ENCODE results near the gene TSHZ3.

The TSHZ3 gene

DNA sequence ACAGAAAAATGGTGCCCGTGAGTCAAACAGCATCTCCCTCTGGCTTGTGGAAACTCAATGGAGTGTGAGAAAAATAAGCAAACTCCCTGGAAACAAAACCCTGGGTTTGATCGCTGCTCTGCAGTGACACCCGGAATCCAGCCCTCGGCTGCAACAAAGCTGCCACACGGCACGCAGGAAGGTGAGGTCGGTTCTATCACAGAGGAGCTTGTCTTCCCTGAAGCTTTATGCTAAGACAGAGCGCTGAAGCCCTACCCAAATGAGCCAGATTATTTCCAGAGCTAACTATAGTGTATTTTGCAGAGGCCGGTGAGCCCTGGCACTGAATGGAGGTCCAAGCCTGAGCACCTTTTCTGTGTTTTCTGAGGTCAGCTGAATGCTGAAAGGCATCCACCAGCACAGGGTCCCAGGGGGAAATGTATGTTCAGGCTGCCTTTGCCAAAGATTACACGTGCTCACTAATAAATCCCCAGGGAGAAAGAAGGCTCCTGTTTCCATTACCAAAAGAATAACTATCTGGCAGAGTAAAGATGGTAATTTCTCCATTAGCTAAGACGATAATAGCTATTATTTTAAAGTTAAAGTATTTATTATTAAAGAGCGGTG is 77.8 kb downstream of the TSHZ3 start:
- H3K4me1 ChIP-seq (ENCODE audit: control insufficient read depth, insufficient read depth, low read length): no peaks in the 10 kb centered on the region
- H3K9ac ChIP-seq (ENCODE audit: low read length): no peak overlapping the region
- no peaks in the 10 kb centered on the region for H3K27me3 ChIP-seq (ENCODE audit: control insufficient read depth, insufficient read depth, low read length)
- no peaks in the 10 kb centered on the region for H3K9me3 ChIP-seq (ENCODE audit: control insufficient read depth, low read length)
- H3K4me3 ChIP-seq (ENCODE audit: low read length): no peak overlapping the region
- H3K36me3 ChIP-seq (ENCODE audit: control insufficient read depth, insufficient read depth, low read length): no peaks in the 10 kb centered on the region

DNA sequence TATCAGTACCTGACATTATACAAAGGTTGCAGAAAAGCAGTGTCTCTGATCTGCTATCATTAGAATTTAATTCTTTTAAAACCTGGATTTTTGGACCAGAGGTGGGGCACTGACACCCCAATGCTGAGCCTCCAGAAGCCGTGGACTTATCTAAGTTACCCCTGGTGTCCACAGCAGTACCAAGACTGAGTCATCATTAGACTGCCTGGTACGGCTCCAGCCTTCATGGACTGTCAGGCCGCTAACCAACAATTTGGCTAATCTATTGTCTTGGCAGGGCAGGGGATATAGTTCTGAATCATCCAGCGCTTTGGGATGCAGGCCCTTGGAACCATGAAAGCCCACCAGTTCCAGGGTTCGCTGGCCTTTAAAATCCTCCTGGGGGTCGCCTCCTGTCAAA is 78.3 kb downstream of the TSHZ3 start:
- no peaks in the 10 kb centered on the region for H3K9me3 ChIP-seq (ENCODE audit: control insufficient read depth, low read length)
- H3K36me3 ChIP-seq (ENCODE audit: control insufficient read depth, insufficient read depth, low read length): no peaks in the 10 kb centered on the region
- H3K27me3 ChIP-seq (ENCODE audit: control insufficient read depth, insufficient read depth, low read length): no peaks in the 10 kb centered on the region
- H3K9ac ChIP-seq (ENCODE audit: low read length): no peak overlapping the region
- H3K4me3 ChIP-seq (ENCODE audit: low read length): no peak overlapping the region
- H3K4me1 ChIP-seq (ENCODE audit: control insufficient read depth, insufficient read depth, low read length): no peaks in the 10 kb centered on the region

DNA sequence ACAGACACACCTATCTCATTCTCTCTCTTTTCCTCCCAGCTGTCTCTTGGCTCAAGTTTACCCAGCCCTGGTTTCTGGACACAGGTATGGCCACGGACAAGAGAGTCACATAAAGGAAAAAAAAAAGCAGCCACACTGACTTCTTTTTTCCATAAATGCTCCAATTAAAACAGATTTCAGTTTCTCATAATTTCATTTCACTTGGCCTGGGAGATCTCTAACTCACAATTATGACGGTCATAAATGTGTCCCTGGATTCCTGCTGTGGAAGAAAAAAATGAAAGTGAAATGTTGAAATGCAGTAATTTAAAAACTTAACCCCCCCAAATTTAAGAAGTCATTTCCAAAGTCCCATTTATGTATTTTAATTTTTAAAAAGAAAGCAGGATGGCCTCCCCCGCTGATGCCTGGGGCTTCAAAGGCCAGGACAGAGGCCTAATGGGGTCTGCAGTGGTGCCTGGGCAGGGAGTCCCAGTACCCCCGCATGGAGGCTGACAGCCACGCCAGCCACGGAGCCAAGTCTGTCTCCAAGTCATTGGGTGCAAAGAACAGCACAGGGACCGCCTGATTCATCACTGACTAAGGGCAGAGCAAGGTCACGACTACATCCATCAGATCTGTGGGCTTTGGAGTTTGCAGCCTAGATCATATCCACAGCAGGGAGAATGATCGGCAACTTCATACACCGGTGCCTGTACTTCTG is 79.7 kb downstream of the TSHZ3 start:
- Histone ChIP-seq H3K9ac (ENCODE audit: low read length) (no peak overlapping the region), H3K27me3 (ENCODE audit: control insufficient read depth, insufficient read depth, low read length) (no peaks in the 10 kb centered on the region), H3K9me3 (ENCODE audit: control insufficient read depth, low read length) (no peaks in the 10 kb centered on the region), H3K36me3 (ENCODE audit: control insufficient read depth, insufficient read depth, low read length) (no peaks in the 10 kb centered on the region), H3K4me1 (ENCODE audit: control insufficient read depth, insufficient read depth, low read length) (no peaks in the 10 kb centered on the region), H3K4me3 (ENCODE audit: low read length) (no peak overlapping the region)

DNA sequence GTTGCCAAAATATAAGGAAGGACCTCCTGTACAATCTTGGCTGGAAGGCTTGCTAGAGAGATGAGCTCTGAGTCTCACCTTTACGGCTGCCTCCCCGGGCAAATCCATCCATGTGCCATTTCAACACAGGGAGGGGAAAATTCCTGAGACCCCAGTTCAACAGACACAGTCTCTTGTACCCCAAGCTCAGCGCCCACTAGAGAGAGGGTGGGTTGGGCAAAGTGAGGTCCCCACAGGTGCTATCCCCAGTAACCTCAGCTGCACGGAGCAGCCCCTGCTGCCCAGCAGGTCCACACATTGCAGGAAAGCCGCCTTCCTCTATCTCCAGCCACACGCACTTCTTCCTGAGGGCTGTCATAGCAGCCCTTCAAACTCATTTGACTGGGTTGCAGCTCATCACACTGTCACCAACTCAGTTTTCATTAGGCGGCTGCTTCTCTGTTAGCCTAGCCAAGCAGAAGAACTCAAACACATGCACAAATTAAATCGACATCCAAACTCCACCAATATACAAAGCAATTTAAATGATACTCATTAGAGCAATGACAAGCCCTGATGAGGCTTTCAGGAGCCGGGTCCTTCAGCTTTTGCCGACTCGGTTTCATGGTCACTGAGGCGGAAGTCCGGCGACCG is 80.4 kb downstream of the TSHZ3 start:
- Histone ChIP-seq H3K9me3 (ENCODE audit: control insufficient read depth, low read length) (no peaks in the 10 kb centered on the region), H3K4me3 (ENCODE audit: low read length) (no peak overlapping the region)

DNA sequence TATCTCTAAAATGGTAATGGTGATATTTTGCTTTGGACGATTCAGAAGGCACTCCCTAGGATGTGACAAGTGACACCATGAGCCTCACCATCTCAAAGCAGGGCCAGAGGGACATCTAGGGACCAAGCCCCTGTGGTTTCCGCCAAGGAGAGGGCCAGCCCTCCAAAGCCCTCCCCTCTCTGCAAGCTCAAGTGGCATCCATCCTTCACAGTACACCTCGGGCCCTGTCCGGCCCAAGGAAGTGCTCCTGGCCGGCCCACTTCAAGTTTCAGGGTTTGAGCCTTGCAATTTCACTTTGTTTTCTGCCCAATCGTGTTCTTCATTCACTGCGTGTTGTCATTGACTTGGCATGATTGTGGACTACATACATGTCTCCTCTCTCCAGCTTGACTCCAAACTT is 82.5 kb downstream of the TSHZ3 start:
- Histone ChIP-seq H3K27me3 (ENCODE audit: control insufficient read depth, insufficient read depth, low read length) (no peaks in the 10 kb centered on the region), H3K4me1 (ENCODE audit: control insufficient read depth, insufficient read depth, low read length) (no peaks in the 10 kb centered on the region), H3K4me3 (ENCODE audit: low read length) (no peak overlapping the region), H3K9me3 (ENCODE audit: control insufficient read depth, low read length) (no peaks in the 10 kb centered on the region), H3K9ac (ENCODE audit: low read length) (no peak overlapping the region), H3K36me3 (ENCODE audit: control insufficient read depth, insufficient read depth, low read length) (no peaks in the 10 kb centered on the region)

More for the DNA sequence above, 80.4 kb downstream of the TSHZ3 start:
- Histone ChIP-seq H3K9ac (ENCODE audit: low read length) (no peak overlapping the region), H3K36me3 (ENCODE audit: control insufficient read depth, insufficient read depth, low read length) (no peaks in the 10 kb centered on the region), H3K27me3 (ENCODE audit: control insufficient read depth, insufficient read depth, low read length) (no peaks in the 10 kb centered on the region), H3K4me1 (ENCODE audit: control insufficient read depth, insufficient read depth, low read length) (no peaks in the 10 kb centered on the region)

DNA sequence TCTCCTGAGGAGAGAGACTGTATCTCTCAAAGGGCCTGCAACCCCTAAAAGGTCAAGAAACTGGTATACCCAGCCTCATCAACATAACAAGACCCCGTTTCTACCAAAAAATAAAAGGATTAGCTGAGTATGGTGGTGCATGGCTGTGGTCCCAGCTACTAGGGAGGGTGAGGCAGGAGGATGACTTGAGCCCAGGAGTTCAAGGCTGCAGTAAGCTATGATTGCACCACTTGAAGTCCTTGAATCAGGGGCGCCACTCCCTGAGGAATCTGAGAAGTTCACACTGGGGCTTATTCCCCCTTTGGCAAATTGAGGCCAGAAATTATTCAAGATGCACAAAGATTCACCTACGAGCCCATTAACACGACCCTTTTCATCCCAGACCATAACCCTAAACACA is 83.0 kb downstream of the TSHZ3 start:
- H3K36me3 ChIP-seq (ENCODE audit: control insufficient read depth, insufficient read depth, low read length): no peaks in the 10 kb centered on the region
- H3K4me1 ChIP-seq (ENCODE audit: control insufficient read depth, insufficient read depth, low read length): no peaks in the 10 kb centered on the region
- H3K9me3 ChIP-seq (ENCODE audit: control insufficient read depth, low read length): no peaks in the 10 kb centered on the region
- H3K4me3 ChIP-seq (ENCODE audit: low read length): no peak overlapping the region
- no peaks in the 10 kb centered on the region for H3K27me3 ChIP-seq (ENCODE audit: control insufficient read depth, insufficient read depth, low read length)
- H3K9ac ChIP-seq (ENCODE audit: low read length): no peak overlapping the region

DNA sequence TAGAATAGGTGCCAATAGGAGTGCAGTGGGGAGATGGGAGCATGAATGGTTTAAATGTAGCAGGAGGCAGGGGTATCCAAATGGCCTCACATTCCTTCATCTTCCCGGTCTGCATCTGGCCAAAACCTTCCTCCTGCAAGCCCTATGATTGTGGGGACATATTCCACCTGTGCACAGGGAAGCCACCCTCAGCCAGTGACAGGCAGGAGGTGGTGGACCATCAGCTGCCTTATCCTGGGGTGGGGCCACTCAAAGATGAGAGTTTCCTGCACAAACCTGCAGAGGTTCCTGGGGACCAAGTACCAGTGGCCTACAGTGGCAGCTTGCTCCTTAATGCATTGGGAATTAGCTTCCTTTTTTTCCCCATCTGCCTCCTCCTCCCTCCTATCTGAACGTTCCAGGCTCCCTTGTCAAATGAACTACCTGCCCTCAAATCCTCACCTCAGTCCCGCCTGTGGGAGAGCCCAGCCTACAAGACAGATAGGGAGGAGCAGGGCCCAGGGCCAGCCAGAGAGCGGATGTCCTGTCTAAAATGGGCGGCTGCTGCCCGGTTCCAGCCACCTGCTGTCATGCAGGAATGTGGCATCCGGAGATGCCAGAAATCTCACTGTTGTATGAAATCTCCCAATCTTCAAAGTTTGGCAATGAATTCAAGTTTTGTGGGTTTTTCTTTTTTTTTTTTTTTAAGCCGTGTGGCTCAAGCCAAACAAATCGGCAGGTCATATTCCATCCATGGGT is 85.0 kb downstream of the TSHZ3 start:
- Histone ChIP-seq H3K4me3 (ENCODE audit: low read length) (no peak overlapping the region), H3K9ac (ENCODE audit: low read length) (no peak overlapping the region), H3K27me3 (ENCODE audit: control insufficient read depth, insufficient read depth, low read length) (no peaks in the 10 kb centered on the region), H3K9me3 (ENCODE audit: control insufficient read depth, low read length) (no peaks in the 10 kb centered on the region), H3K4me1 (ENCODE audit: control insufficient read depth, insufficient read depth, low read length) (no peaks in the 10 kb centered on the region), H3K36me3 (ENCODE audit: control insufficient read depth, insufficient read depth, low read length) (no peaks in the 10 kb centered on the region)

DNA sequence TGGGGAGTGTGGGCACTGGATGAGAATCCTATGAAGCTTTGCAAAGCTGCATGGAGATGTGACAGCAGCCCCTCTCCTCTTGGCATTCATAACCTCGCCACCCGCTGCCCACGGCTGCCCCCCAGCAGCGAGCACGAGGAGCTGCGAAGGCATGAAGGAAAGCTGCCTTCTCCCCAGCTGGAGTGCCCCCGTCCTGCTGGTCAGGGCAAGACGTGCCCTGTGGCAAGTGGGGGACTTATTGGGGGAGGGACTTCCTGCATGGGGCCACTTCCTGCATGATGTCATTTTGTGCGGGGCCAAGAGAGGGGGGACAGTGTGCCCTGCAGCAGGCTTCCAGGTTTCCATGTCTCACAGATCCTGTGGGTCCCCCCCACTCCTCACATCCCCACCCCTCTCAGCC is 85.9 kb downstream of the TSHZ3 start:
- Histone ChIP-seq H3K4me1 (ENCODE audit: control insufficient read depth, insufficient read depth, low read length) (no peaks in the 10 kb centered on the region), H3K4me3 (ENCODE audit: low read length) (no peak overlapping the region), H3K9me3 (ENCODE audit: control insufficient read depth, low read length) (no peaks in the 10 kb centered on the region), H3K27me3 (ENCODE audit: control insufficient read depth, insufficient read depth, low read length) (no peaks in the 10 kb centered on the region), H3K9ac (ENCODE audit: low read length) (no peak overlapping the region), H3K36me3 (ENCODE audit: control insufficient read depth, insufficient read depth, low read length) (no peaks in the 10 kb centered on the region)

DNA sequence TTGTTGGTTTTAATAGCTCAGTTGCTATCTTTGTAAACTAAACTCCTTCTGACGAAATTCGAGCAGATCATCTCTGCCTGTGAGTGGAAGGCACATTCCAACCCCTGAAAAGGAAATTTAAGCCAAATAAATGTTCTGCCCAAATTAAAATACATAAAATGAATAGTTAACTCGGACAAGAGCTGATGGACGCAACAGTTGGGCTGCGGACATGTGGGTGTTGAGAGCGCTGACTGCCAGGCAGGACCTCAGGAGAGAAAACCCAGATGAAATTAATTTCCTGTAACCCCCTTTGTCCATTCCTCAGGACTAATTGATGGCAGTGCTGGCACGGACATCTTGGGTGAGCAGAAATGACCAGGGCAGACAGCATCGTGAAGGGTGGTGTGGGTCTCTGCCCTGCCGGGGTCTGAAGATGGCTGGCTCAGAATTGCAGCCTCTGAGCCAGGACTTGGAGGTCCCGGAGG is 86.5 kb downstream of the TSHZ3 start:
- no peaks in the 10 kb centered on the region for H3K9me3 ChIP-seq (ENCODE audit: control insufficient read depth, low read length)
- H3K4me3 ChIP-seq (ENCODE audit: low read length): no peak overlapping the region
- H3K36me3 ChIP-seq (ENCODE audit: control insufficient read depth, insufficient read depth, low read length): no peaks in the 10 kb centered on the region
- no peaks in the 10 kb centered on the region for H3K4me1 ChIP-seq (ENCODE audit: control insufficient read depth, insufficient read depth, low read length)
- no peaks in the 10 kb centered on the region for H3K27me3 ChIP-seq (ENCODE audit: control insufficient read depth, insufficient read depth, low read length)
- no peak overlapping the region for H3K9ac ChIP-seq (ENCODE audit: low read length)

DNA sequence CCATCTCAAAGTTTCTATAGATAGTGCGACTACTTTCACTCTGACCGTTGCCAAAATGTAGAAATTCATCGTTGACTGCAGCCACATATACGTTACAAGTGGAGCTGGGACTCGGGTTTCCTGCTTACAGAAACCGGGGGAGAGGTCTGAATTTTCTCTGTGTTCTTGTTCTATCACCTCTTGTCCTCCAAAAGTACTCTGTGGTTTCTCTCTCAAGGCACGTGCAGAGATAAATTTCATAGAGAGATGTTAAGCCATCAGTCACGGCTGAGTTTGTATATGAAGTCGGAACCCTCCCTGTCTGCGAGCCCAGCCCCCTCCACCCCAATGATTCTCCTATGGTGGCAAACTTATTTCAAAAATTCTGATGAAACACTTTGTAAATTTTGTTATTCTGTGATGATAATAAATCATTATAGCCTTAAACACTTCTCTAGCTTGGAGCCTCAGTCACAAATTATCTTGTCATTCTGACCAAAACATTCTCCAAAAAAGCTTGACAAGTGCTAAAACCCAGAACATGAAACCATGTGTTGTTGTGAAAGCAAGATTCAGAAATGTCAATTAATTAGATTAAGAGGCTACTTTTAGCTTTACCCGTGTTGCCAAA is 87.5 kb downstream of the TSHZ3 start:
- no peaks in the 10 kb centered on the region for H3K4me1 ChIP-seq (ENCODE audit: control insufficient read depth, insufficient read depth, low read length)
- no peaks in the 10 kb centered on the region for H3K9me3 ChIP-seq (ENCODE audit: control insufficient read depth, low read length)
- no peaks in the 10 kb centered on the region for H3K36me3 ChIP-seq (ENCODE audit: control insufficient read depth, insufficient read depth, low read length)
- no peaks in the 10 kb centered on the region for H3K27me3 ChIP-seq (ENCODE audit: control insufficient read depth, insufficient read depth, low read length)
- no peak overlapping the region for H3K9ac ChIP-seq (ENCODE audit: low read length)
- H3K4me3 ChIP-seq (ENCODE audit: low read length): no peak overlapping the region

DNA sequence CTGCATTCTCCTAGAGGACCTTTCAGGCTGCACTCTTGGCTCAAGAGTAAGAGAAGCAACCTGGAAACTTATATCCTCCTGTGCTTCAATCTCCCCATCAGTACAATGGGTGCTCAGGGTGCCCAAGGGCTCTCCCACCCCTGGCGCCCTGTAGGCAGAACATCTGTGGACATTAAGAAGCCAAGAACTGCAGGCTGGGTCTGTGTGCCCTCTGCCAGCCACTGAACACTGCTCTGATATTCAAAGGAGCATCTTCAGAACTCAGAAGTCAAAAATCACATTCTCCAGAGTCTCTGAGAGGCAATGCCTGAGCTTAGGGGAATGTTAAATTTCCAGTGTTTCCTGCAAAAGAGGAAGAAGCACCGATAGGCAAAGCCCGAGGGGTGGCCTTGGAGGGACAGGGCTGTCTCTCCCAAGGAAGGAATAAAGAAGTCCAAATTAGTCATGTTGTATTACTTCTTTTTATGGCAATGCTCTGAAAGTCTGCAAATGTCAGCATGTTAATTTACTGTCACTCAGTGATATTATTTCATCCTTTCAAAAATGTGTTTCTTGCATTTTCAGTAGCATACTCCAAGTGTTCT is 88.1 kb downstream of the TSHZ3 start:
- no peaks in the 10 kb centered on the region for H3K36me3 ChIP-seq (ENCODE audit: control insufficient read depth, insufficient read depth, low read length)
- no peaks in the 10 kb centered on the region for H3K4me1 ChIP-seq (ENCODE audit: control insufficient read depth, insufficient read depth, low read length)
- no peaks in the 10 kb centered on the region for H3K27me3 ChIP-seq (ENCODE audit: control insufficient read depth, insufficient read depth, low read length)
- no peak overlapping the region for H3K9ac ChIP-seq (ENCODE audit: low read length)
- no peak overlapping the region for H3K4me3 ChIP-seq (ENCODE audit: low read length)
- H3K9me3 ChIP-seq (ENCODE audit: control insufficient read depth, low read length): no peaks in the 10 kb centered on the region
